GM19467 (cell line): ENCODE results near the gene NMS.

Experiments
- ATAC-seq: cut with Tn5 transposase; IDR thresholded peaks from one replicate; pipeline ENCODE4 v1.9.1; 2021; ENCODE audit warnings: mild to moderate bottlenecking, moderate library complexity; ENCODE audit not compliant: unreplicated experiment

Gene NMS

GRCh38 chr2:100484390-100484789 lies 14.1 kb downstream of the NMS start:
- no peak for ATAC-seq

GRCh38 chr2:100485396-100485795 lies 15.1 kb downstream of the NMS start:
- no peak for ATAC-seq

GRCh38 chr2:100494712-100495111 lies 24.4 kb downstream of the NMS start:
- ATAC-seq = no peak

GRCh38 chr2:100502782-100503181 lies 32.5 kb downstream of the NMS start:
- ATAC-seq = no peak

- no peak for ATAC-seq
Measured at GRCh38 chr2:100504542-100504941, 34.3 kb downstream of the NMS start.

- no peak for ATAC-seq
Measured at GRCh38 chr2:100509066-100509465, 38.8 kb downstream of the NMS start.

- no peak for ATAC-seq
Measured at GRCh38 chr2:100513650-100514049, 43.4 kb downstream of the NMS start.

- ATAC-seq = no peak
Measured at GRCh38 chr2:100517556-100517955, 47.3 kb downstream of the NMS start.

GRCh38 chr2:100518801-100519200 lies 48.5 kb downstream of the NMS start:
- no peak for ATAC-seq

GRCh38 chr2:100520224-100520623 lies 49.9 kb downstream of the NMS start:
- ATAC-seq = no peak

GRCh38 chr2:100522430-100522829 lies 52.1 kb downstream of the NMS start:
- ATAC-seq = no peak

- no peak for ATAC-seq
Measured at GRCh38 chr2:100524331-100524730, 54.0 kb downstream of the NMS start.

- ATAC-seq = no peak
Measured at GRCh38 chr2:100526868-100527267, 56.6 kb downstream of the NMS start.

GRCh38 chr2:100527440-100528015 lies 57.2 kb downstream of the NMS start:
- ATAC-seq = no peak

GRCh38 chr2:100529176-100529575 lies 58.9 kb downstream of the NMS start:
- no peak for ATAC-seq

- no peak for ATAC-seq
Measured at GRCh38 chr2:100529900-100530299, 59.6 kb downstream of the NMS start.
